Stimulated activated CD8-positive, alpha-beta memory T cell treated with anti-CD3 and anti-CD28 coated beads, Interleukin-2, amount 100 ng/mL, for 1 hour (primary cell): ENCODE measurements around the gene SOCS7.
"Not testable (repeated sequence)": the region's sequence is repeated elsewhere in the genome, so short reads cannot be mapped to it uniquely, and the experiment has no call there.

ENCODE experiments used
- DNase-seq, 2 donors: peaks; one replicate each; pipeline ENCODE4 v3.0.0-alpha.2; 2020; ENCODE audit warnings: low read depth in 2 of 2

SOCS7 gene

DNA sequence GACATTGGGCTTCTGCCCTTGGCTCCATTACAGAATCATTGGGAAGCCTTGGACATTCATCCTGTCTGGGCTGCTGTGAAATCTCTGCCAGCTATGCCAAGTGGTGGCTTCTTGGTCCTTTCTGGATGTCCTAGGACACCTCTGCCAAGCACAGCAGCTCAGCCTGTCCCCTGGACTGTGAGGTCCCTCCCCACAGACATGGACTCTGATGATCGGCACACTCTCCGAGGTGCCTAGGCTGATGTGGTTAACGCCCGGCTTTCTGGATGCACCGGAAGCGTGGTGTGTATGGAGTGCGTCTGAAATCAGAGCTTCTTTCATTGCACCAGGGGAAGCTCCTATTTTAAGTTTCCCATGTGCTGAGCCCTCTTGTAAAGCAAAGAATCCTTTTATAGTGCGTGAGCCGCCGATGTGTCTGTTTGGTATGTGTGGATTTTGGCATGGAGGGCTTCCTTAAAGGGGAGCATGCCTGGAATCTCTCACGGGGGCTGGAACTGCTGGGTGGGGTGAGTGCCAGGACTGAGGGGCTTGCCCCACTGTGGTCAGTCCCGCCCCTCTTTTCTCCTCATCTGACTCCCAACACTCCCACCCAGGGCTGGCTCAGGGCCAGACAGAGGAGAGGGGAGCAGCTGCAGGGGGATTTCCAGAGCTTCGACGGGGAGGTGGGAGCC lies 69.7 kb downstream of the SOCS7 start:
- no peak for DNase-seq

DNA sequence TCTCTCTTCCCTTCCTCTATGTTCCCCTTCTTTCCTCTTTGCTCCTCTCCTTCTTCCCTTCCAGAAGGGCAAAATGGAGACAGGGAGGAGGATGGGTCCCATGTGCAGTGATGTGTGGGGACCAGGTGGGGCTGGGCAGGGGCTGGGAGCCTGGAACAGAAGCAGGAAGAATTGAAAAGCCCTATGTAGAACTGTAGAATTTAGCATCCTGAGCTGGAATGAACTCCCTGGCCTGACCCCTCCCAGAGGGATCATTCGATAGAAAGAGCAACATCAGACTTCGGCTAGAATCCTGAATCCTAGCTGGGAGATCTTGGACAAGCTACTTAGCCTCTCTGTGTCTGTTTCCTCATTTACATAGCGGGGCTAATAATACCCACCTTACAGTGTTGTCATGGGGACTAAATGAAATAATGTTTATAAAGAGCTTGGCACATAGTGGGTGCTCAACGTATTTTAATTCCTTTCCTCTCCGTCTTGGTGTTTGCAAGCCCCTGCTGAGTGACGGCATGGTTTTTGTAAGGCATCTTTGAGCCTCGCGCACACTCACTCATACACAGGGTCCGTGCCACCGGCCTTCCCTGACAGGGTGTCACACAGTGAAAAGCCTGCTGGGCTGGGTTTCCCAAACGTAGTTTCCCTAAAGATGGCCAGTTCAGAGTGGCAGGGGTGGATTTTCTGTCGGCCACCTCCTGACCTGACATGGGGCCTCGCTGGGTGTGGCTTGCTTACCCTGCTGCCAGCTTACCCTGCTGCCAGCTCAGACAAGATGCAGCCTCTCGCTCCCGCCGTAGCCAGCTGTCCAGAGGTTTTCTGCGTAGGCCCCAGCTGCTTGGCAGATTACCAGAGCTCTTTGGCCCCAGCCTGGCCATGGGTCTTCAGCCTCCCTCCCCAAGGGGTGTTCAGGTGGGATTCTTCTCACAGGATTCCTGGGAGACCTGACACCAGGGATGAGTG lies 70.5 kb downstream of the SOCS7 start:
- DNase-seq = no peak

DNA sequence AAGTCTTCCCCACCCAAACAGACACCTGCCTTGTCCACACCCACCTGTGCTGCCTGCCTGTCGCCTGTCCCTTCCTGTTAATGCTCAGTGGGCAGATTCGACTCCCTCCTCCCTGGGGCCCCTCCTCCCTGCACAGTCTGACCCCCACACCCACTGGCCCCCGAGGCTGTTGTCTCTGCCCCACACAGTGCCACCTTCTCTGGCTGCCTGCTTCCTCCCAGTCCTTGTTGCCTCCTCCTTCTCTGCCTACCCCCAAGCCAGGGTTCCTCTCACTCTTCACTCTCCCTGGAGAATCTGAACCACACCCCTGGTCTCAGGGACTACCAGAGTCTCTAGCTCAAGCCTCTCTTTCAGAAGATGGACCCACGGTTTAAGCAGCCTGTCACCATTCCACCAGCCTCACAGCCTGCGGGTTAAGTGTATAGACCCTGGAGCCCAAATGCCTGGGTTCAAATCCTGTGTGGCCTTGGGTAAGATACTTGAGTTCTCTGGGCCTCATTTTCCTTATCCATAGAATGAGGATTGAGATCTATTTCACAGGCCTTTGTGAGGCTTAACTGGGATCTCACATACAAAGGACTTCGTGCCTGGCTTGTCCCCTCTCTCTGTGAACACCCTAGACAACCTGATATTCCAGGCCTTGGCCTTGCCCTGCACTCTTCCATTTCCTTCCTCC lies 72.8 kb downstream of the SOCS7 start:
- DNase-seq = no peak

DNA sequence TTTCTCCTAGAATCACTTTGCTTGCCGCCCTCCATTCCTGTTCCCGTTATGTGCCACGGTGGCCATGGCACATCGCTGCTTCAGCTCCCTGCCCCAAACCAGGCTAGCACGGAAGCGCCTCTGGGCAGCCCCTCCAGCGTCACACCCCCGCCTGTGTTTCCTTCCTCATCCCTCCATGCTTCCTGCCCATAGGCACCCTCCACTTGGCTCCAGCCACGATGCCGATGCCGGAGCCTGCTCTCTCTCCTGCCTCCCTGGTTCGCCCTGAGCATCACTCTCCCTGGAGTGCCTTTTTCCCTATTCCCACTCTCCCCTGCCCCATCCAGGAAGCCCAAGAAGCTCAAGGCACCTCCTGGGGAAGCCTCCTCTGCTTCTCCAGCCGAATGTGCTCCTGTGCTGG lies 73.4 kb downstream of the SOCS7 start:
- DNase-seq = no peak

DNA sequence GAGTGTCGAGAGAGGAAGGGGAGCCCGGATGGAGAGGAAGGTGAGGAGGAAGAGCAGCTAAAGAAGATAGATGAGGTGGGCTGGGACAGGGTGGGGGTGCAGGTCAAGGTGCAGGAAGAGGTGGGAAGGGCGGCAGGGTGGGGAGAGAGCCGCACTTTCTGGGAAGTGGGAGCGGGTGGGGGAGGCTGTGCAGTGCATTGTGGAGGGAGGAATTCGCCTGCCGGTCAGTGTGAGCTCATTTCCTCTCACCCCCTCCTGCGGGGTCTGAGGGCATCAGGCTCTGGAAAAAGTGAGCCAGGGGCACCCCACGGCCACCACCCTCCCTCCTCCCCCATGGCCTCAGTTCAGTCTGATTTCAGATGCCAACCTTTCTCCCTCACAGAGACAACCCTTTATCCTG lies 74.1 kb downstream of the SOCS7 start:
- no peak for DNase-seq

DNA sequence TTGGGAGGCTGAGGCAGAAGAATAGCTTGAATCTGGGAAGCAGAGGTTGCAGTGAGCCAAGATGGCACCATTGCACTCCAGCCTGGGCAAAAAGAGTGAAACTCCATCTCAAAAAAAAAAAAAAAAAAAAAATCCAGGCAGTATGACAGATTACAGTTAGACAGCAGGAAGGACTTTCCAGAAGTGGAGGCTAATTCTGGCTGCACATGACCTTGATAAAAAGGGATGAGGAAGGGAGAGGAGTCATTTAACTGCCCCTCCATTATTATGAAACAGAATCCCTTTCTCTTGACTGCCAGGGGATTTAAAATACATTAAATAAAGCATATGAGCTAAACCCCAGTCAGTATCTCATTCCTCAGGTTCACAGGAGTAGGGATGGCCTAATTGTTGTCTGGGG lies 74.8 kb downstream of the SOCS7 start:
- DNase-seq = no peak

DNA sequence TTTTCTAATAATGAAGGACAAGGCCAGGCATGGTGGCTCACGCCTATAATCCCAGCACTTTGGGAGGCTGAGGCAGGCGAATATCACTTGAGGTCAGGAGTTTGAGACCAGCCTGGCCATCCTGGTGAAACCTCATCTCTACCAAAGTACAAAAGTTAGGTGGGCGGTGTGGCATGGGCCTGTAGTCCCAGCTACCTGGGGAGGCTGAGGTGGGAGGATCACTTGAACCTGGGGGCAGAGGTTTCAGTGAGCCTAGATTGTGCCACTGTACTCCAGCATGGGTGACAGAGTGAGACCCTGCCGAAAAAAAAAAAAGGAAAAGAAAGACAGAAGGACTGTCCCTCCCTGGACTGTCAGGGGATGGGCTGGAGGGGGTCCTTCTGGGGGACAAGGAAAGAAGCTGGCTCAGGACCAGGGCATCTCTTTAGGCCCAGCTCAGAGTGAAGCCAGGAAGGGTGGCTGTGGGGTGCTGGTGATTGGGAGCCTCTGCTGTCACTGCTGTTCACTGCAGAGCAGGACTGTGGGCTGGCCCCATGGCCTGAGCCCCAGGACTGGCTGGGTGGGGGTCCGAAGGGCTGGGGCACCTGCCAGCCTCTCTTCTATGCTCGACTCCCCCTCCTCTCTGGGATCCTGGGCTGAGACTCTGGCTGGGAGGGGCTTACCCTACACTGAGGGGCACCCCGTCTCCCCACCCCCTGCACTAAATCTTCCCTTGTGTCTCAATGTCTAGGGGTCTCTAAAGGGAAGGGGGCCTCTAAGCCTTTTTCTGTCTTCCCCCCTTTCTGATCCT lies 75.7 kb downstream of the SOCS7 start:
- DNase-seq = no peak

DNA sequence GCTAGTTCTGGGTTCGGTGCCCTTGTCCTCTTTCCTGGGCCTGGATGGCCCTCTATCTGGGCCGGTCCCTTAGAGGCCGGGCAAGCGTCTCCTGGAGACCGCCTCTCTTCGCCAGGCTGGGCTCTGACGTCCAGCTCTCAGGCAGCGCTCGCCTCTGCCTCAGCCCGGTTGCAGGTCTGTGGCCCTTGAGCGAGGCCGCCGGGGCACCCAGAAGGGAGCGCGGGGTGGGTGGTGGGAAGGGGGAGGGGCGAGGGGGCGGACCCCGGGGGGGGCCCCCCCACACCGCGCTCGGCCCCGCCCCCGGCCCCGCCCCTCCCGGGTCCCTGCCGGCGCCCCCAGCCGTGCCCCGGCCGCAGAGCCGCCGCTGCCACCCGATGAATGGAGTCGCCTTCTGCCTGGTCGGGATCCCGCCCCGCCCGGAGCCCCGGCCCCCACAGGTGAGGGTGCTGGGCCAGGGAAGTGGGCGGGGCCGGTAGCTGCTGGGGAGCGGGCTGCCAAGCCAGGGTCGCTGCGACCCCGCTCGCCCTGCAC lies 76.5 kb downstream of the SOCS7 start, which contains the start of gene ARHGAP23:
Gene ARHGAP23, plus strand, starts transcription at position 353 of the 531 bp plus-strand sequence. Its CDS starts 22 bp downstream, at position 375.
- peak; percentile 5 to 20 for DNase-seq

DNA sequence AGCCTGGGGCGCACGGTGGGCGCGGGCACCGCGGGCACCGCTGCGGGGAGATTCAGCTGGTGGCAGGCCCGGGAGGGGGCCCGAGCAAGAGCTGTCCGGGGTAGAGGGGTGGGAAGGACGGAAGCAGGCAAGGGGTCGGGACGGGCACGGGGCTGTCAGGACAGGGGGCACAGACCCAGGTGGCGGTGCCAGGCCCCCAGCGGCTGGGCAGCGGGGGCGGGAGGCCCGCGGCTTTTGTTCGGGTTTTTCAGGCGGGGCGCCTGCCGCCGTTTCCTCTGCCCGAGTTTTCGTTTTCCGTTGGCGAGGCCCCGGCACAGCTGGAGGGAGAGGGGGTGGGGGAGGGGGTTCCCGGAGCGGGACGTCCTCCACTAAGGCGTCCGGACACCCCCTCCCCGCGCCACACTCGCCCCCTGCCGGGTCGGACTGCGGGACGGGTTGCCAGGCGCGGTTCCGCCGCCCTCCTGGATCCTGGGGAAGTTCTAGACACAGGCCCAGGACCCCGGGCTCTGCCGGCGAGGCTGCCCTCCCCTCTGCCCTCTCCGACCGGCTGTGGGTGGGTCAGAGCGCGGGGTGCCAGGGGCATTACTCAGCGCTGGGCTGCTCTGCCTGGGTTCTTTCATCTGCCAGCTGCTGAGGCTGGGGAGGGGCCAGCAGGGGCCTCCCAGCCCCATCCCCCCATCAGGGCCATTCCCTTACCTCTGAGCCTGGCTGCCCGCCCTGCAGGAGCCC lies 77.2 kb downstream of the SOCS7 start:
- no peak for DNase-seq

DNA sequence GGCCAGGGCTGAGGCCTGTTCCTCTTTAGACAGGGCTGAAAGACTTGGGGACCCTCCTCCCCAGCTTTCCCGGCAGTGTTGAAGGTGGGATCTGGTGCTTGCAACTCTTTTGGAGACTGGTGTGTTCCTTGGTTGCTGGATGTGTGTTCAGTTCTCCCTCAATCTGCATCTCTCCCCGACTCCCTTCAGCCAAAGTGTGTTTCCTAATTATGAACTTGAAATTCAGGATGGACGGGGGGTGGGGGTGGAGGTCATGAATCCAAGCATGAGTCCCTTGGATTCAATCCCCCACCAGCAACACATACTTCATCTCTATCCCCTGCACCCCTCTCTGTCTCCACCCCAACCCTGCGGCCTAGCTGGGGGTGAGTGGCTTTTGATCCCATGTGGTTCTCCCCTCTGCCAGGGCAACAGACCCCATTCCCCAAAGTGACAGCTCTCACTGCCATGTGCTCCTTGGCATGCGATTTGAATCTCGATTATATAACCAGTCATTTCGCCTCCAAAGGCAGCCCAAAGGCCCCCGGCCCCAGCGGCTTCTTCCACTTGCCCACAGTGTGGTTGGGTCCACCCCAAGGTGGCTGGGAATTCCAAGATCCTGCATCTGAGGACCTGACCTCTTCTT lies 77.9 kb downstream of the SOCS7 start:
- DNase-seq = no peak

DNA sequence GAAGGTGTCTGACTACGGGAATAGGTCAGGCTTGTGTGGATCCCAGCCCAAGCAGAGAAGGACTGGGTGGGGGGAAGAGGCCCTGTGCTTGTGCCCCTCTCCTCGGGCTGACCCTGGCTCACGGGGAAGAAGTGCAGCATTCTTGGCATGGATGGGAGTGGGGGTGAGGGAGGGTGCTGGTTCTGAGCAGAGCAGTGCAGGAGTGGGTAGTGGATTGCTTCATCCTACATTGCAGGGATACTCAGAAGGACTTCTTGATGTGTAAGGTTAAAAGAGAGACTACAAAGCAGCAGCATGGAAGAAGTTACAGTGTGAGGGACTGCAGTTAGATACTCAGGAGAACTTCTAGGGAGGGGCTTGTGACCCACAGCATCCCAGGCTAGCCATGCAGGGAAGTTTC lies 78.7 kb downstream of the SOCS7 start:
- no peak for DNase-seq

DNA sequence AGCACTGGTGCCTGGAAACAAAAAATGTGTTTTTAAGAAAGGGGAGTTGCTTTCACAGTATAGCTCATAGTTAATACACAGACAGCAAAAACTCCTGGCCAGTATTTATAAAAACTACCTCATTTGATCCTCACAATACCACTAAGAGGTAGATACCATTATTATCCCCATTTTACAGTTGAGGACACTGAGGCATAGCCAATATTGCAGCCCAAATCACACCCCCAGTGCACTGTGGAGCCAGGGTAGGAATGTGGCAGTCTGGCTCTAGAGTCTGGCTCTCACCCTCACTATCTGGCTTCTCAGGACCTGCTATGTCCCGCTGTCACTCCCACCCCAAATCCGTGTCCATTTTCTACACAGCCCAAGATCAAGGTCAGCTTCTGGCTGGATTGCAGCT lies 79.2 kb downstream of the SOCS7 start:
- DNase-seq = no peak

DNA sequence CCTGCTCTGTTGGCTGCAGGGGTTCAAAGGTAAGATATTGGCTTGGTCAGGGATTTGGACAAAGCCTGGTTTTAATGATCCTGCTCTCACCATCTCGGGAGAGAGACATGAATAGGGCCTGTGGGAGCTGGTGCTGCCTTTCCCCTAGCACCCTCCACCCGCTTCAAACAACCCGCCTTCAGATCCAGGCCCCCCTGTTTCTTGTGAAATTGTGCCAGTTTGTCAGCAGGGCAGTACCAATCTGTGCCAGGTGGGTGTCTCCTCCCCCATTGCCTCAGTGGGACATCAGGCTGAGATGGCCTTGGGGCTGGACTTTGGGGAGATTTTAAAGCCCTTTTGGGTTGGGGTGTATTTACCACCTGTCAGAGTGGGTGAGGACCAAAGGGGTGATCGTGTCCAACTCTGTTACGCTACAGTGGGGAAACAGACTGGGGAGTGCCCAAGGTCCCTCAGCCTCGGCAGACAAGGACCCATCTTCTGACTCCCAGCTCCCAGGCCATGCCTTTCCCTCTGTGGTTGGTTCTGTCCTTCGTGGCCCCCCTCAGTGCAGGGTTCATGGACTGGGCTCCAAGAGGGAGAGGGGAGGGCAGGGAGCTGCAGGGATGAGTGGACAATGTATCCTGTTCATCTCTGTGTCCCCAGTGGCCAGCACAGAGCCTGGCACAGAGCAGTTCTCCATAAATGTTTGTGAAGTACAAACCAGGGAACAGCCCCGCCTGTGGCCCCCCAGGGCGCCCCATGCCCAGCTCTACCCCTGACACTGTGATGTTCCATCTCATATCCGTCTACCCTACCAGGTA lies 79.9 kb downstream of the SOCS7 start:
- no peak for DNase-seq

DNA sequence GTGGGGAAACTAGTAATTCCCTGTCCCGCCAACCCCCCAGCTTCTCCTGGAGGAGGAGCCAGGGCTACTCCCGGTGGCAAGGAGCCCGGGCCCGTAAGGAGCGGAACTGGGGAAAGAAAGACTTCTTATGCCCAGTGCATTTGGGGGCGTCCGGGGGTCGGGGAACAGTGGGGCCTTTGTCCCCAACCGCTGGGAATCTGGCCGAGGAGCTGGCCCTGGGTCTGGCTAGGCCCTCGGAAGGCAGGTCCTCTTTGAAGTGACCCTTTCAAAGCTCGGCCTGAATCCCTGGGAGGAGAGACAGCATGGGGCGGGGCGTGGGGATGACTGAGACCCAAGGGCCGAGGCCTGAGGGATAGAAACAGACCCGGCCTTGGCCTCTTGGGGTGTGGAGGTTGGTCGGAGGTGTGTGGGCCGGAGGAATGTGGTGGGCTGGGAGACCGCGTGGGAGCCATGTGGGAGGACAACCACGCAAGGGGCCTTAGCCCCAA lies 82.6 kb downstream of the SOCS7 start:
- DNase-seq = no peak

DNA sequence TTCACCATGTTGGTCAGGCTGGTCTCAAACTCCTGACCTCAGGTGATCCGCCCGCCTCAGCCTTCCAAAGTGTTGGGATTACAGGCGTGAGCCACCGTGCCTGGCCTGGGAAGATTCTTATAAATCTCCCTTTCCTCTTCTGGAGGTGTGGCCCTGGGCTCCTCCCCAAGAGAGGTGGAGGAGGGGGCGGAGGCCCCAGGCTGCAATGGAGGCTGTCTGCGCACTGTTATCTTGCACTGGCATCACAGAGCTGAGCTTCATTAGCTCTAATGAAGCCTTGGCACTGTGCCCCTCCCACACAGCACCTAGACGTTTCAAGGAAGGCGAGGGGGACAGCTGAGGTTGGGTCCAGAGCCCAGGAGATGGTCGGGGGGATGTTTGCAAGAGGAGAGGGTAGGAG lies 84.2 kb downstream of the SOCS7 start:
- no peak for DNase-seq

DNA sequence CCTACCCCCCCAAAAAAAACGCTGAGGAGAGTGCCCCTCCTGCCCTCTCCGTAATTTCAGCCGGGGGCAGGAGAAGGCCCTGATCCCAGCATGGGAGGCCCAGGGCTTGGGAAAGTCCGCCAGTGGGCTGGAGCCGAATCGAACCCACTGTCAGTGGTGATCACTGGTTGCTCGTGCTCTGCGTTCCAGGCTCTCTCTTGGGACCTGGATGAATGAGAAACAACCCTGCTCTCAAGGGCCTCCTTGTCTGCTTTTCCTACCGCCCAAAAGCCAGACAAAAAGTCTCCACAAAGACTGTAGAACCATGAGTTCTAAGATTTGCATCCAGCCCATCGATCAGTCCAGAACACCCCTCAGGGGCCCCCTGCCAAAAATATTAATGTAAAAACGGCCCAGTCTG lies 84.7 kb downstream of the SOCS7 start:
- no peak for DNase-seq

DNA sequence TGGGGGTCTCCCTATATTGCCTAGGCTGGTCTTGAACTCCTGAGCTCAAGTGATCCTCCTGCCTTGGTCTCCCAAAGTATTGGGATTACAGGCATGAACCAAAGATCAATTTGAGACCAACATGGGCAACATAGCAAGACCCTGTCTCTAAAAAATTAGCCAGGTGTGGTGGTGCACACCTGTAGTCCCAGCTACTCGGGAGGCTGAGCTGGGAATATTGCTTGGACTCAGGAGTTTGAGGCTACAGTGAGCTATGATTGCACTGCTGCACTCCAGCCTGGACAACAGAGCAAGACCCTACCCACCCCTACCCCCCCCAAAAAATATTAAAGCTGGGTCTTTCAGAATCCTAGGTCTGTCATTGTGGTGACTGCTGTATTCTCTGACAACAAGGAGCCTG lies 85.7 kb downstream of the SOCS7 start:
- DNase-seq = not testable (repeated sequence)

DNA sequence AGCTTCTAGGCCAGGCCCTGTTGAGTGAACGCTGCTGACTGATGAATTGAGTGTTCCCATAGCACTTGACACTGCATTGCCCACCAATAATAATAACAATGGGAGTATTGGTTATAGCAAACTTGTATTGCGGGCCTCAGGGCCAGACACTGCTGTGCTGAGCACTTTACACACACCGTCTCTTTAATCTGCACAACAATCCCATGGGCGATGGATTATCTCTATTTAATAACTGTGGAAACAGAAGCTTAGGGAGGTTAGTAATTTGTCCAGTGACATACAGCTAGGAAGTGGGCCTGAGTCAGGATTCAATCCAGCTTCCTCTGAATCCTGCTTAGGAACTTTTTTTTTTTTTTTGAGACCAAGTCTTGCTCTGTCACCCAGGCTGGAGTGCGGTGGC lies 87.8 kb downstream of the SOCS7 start:
- DNase-seq = no peak
